PC-9 (cell line): ENCODE results near the gene PRM3. TPM values are rescaled to one million over a fixed set of nuclear protein-coding genes. Genes with fewer than 3 reads are reported as not detected.

ENCODE experiments used
- BruUV-seq: library from RNA; stranded (reverse); fragments of 400-500 nt; replicated peaks from 2 replicates; lab custom pipeline; 2021; lab: Mats Ljungman, UMichigan
- CTCF ChIA-PET: fragments of 300-600 bp; sonication (Branson Sonifier 250); formaldehyde crosslinking; loops from one replicate; lab custom pipeline; 2022; ENCODE audit warnings: antibody characterized with exemption; lab: Charles Lee
- POLR2A ChIA-PET: fragments of 300-600 bp; sonication (Branson Sonifier 250); formaldehyde crosslinking; loops from one replicate; lab custom pipeline; 2022; ENCODE audit warnings: antibody characterized with exemption; ENCODE audit not compliant: unreplicated experiment; lab: Charles Lee
- DNase-seq, 2 experiments: peaks; one replicate each; pipeline versions ENCODE4 v3.0.0 to v3.0.0-alpha.2; 2015 to 2022; ENCODE audit warnings: mixed read lengths in 1 of 2
- H2AFZ ChIP-seq: fragments of 200-600 bp; sonication (generic); 2 replicates; pipeline ENCODE4 v1.8.1; 2017; ENCODE audit warnings: antibody characterized with exemption
- H3F3A ChIP-seq: fragments of 200-600 bp; sonication (generic); 2 replicates; pipeline ENCODE4 v1.8.1; 2017; ENCODE audit warnings: antibody characterized with exemption, mild to moderate bottlenecking, low read depth; ENCODE audit not compliant: insufficient read depth
- H3K27ac ChIP-seq: fragments of 200-600 bp; sonication (generic); 2 replicates; pipeline ENCODE4 v1.6.1; 2016; ENCODE audit warnings: mixed run types
- H3K27me3 ChIP-seq: fragments of 200-600 bp; sonication (generic); 2 replicates; pipeline ENCODE4 v1.6.1; 2016; ENCODE audit warnings: low read depth, mixed run types; ENCODE audit not compliant: insufficient read depth
- H3K36me3 ChIP-seq: fragments of 200-600 bp; sonication (generic); 2 replicates; pipeline ENCODE4 v1.6.1; 2016; ENCODE audit warnings: low read depth, mixed run types
- H3K4me1 ChIP-seq: fragments of 200-600 bp; sonication (generic); replicated peaks from 2 replicates; pipeline ENCODE4 v1.6.1; 2016; ENCODE audit warnings: mixed run types; ENCODE audit not compliant: insufficient read depth
- H3K4me2 ChIP-seq: fragments of 200-600 bp; sonication (generic); 2 replicates; pipeline ENCODE4 v1.6.1; 2017; ENCODE audit warnings: mixed run types
- H3K4me3 ChIP-seq: fragments of 200-600 bp; sonication (generic); 2 replicates; pipeline ENCODE4 v1.6.1; 2016; ENCODE audit warnings: mixed run types
- H3K79me2 ChIP-seq: fragments of 200-600 bp; sonication (generic); 2 replicates; pipeline ENCODE4 v1.6.1; 2017; ENCODE audit warnings: low read depth, mixed run types
- H3K9me2 ChIP-seq: fragments of 200-600 bp; sonication (generic); 2 replicates; pipeline ENCODE4 v1.8.1; 2017; ENCODE audit warnings: mild to moderate bottlenecking; ENCODE audit not compliant: insufficient read depth
- H3K9me3 ChIP-seq: fragments of 200-600 bp; sonication (generic); 2 replicates; pipeline ENCODE4 v1.8.1; 2016; ENCODE audit warnings: low read depth; ENCODE audit not compliant: insufficient read depth
- H4K20me1 ChIP-seq: fragments of 200-600 bp; sonication (generic); 2 replicates; pipeline ENCODE4 v1.8.1; 2017; ENCODE audit not compliant: insufficient read depth
- EZH2 ChIP-seq: fragments of 200-600 bp; sonication (generic); IDR thresholded peaks from 2 replicates; pipeline ENCODE4 v1.8.0; 2017; ENCODE audit warnings: antibody characterized with exemption, low read depth
- intact Hi-C: fragments of 100-400 bp; cut with micrococcal nuclease; formaldehyde crosslinking; loops from one replicate; pipeline ENCODE4 v1.10.0; 2022; ENCODE audit not compliant: unreplicated experiment
- total RNA-seq: library from RNA; stranded (reverse); gene quantifications from 2 replicates; pipeline ENCODE4 v1.2.3, GENCODE V29; 2021
- TF ChIP-seq, protein P1 (sequence below): fragments of 200-600 bp; sonication (generic); conservative IDR thresholded peaks from 2 replicates; pipeline ENCODE4 v1.6.1; 2017; ENCODE audit warnings: mixed run types, antibody characterized with exemption, mild to moderate bottlenecking, moderate library complexity

The PRM3 gene
- total RNA-seq, 1 experiment from 2014 or later = not detected

GRCh38 chr16:11296351-11296705, 22.9 kb upstream of the PRM3 start:
- POLR2A ChIA-PET = no interaction called here
- no peaks in the 10 kb centered on the region for H3K9me3 ChIP-seq
- intact Hi-C loops = loop anchor here (5.0 kb wide), 1 partner anchor 39 kb away; the partner anchor contains the start of gene SOCS1
- no peaks in the 10 kb centered on the region for H4K20me1 ChIP-seq
- H3K4me1 ChIP-seq = no peaks in the 10 kb centered on the region
- no peak overlapping the region for H3K4me3 ChIP-seq
- H3K79me2 ChIP-seq = no peaks in the 10 kb centered on the region
- no peak for DNase-seq
- H3F3A ChIP-seq = peaks cover 5% of the 10 kb centered on the region; the same call in 1 of the 2 replicates
- H2AFZ ChIP-seq = no peak overlapping the region
- H3K4me2 ChIP-seq = no peak overlapping the region
- no TSS peak for BruUV-seq
- CTCF ChIA-PET = interaction anchor here (1.3 kb wide), 1 partner anchor 37 kb away, joined by 4 read pairs; no protein-coding TSS in a partner anchor
- no peak overlapping the region for H3K27ac ChIP-seq
- no peaks in the 10 kb centered on the region for H3K27me3 ChIP-seq
- no peaks in the 10 kb centered on the region for H3K9me2 ChIP-seq
- no peak for TF ChIP-seq EZH2
- TF ChIP-seq, protein P1, sequence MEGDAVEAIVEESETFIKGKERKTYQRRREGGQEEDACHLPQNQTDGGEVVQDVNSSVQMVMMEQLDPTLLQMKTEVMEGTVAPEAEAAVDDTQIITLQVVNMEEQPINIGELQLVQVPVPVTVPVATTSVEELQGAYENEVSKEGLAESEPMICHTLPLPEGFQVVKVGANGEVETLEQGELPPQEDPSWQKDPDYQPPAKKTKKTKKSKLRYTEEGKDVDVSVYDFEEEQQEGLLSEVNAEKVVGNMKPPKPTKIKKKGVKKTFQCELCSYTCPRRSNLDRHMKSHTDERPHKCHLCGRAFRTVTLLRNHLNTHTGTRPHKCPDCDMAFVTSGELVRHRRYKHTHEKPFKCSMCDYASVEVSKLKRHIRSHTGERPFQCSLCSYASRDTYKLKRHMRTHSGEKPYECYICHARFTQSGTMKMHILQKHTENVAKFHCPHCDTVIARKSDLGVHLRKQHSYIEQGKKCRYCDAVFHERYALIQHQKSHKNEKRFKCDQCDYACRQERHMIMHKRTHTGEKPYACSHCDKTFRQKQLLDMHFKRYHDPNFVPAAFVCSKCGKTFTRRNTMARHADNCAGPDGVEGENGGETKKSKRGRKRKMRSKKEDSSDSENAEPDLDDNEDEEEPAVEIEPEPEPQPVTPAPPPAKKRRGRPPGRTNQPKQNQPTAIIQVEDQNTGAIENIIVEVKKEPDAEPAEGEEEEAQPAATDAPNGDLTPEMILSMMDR = no peak
- H3K36me3 ChIP-seq = no peaks in the 10 kb centered on the region

DNA sequence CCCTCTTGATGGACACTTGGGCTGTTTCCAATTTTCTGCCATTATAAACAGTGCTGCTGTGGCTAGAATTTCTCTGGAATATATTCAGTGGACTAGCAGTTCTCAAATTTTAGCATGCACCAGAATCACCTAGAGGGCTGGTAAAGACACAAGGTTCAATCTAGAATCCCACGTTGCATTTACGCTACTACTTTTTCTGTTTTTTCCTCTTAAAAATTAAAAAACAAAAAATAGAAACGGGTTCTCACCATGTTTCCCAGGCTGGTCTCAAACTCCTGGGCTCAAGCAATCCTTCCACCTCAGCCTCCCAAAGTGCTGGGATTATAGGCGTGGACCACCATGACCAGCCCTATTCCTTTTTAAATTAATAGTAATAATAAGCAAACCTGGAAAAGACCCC, 22.2 kb upstream of the PRM3 start:
- no peaks in the 10 kb centered on the region for H3K9me3 ChIP-seq
- ChIA-PET POLR2A (no interaction called here), CTCF (no interaction called here)
- no peak overlapping the region for H2AFZ ChIP-seq
- no peaks in the 10 kb centered on the region for H3K79me2 ChIP-seq
- no peak for DNase-seq
- H4K20me1 ChIP-seq = no peaks in the 10 kb centered on the region
- intact Hi-C loops = loop anchor here (5.0 kb wide), 1 partner anchor 38 kb away; the partner anchor contains the start of gene SOCS1
- H3K27me3 ChIP-seq = no peaks in the 10 kb centered on the region
- no TSS peak for BruUV-seq
- H3K9me2 ChIP-seq = no peaks in the 10 kb centered on the region
- H3K4me3 ChIP-seq = no peak overlapping the region
- H3K36me3 ChIP-seq = no peaks in the 10 kb centered on the region
- no peak overlapping the region for H3K4me2 ChIP-seq
- peaks cover 5% of the 10 kb centered on the region; the same call in 1 of the 2 replicates for H3F3A ChIP-seq
- TF ChIP-seq, protein P1 = no peak
- TF ChIP-seq EZH2 = no peak
- H3K4me1 ChIP-seq = no peaks in the 10 kb centered on the region
- H3K27ac ChIP-seq = no peak overlapping the region

GRCh38 chr16:11292076-11292748, 18.8 kb upstream of the PRM3 start:
- no peak for DNase-seq
- Histone ChIP-seq H4K20me1 (no peaks in the 10 kb centered on the region), H3K9me2 (no peaks in the 10 kb centered on the region), H3K4me2 (no peak overlapping the region), H3K36me3 (no peaks in the 10 kb centered on the region), H3K79me2 (no peaks in the 10 kb centered on the region), H3K27ac (no peak overlapping the region), H3F3A (peaks cover 5% of the 10 kb centered on the region; the same call in 1 of the 2 replicates), H3K4me3 (no peak overlapping the region), H3K9me3 (no peaks in the 10 kb centered on the region), H2AFZ (no peak overlapping the region), H3K4me1 (no peaks in the 10 kb centered on the region), H3K27me3 (no peaks in the 10 kb centered on the region)
- intact Hi-C loops = no loop called here
- POLR2A ChIA-PET = interaction anchor here (0.8 kb wide), 1 partner anchor 60 kb away, joined by 9 read pairs; no protein-coding TSS in a partner anchor
- no TSS peak for BruUV-seq
- CTCF ChIA-PET = no interaction called here
- TF ChIP-seq, protein P1 = no peak
- no peak for TF ChIP-seq EZH2
